GM19351 (cell line): ENCODE results near the gene TUBG1.
"Not testable (repeated sequence)": the region's sequence is repeated elsewhere in the genome, so short reads cannot be mapped to it uniquely, and the experiment has no call there.

Experiments
- ATAC-seq: cut with Tn5 transposase; IDR thresholded peaks from one replicate; pipeline ENCODE4 v1.9.1; 2021; ENCODE audit warnings: mild to moderate bottlenecking, moderate library complexity; ENCODE audit not compliant: unreplicated experiment

The TUBG1 gene

GRCh38 chr17:42578282-42578869 lies 31.1 kb upstream of the TUBG1 start:
- ATAC-seq: peak; percentile 45

GRCh38 chr17:42579794-42580551 lies 29.5 kb upstream of the TUBG1 start:
- no peak for ATAC-seq

GRCh38 chr17:42581744-42582270 lies 27.7 kb upstream of the TUBG1 start:
- no peak for ATAC-seq

GRCh38 chr17:42584880-42585279 lies 24.6 kb upstream of the TUBG1 start:
- no peak for ATAC-seq

GRCh38 chr17:42585353-42585752 lies 24.1 kb upstream of the TUBG1 start:
- no peak for ATAC-seq

GRCh38 chr17:42586514-42587230 lies 22.8 kb upstream of the TUBG1 start:
- no peak for ATAC-seq

- ATAC-seq: no peak
These were observed 18.6 kb upstream of the TUBG1 start for GRCh38 chr17:42590886-42591285.

GRCh38 chr17:42591411-42591810 lies 18.1 kb upstream of the TUBG1 start:
- no peak for ATAC-seq

GRCh38 chr17:42596386-42596785 lies 13.1 kb upstream of the TUBG1 start:
- no peak for ATAC-seq

- ATAC-seq: no peak
These were observed 10.6 kb upstream of the TUBG1 start for GRCh38 chr17:42598905-42599304.

GRCh38 chr17:42603318-42603717 lies 6.2 kb upstream of the TUBG1 start:
- ATAC-seq: no peak

GRCh38 chr17:42607769-42608168 lies 1.7 kb upstream of the TUBG1 start:
- ATAC-seq: no peak

GRCh38 chr17:42608305-42609181 lies 940 bp upstream of the TUBG1 start:
- ATAC-seq: peak; percentile 21

GRCh38 chr17:42609814-42610801 lies 625 bp downstream of the TUBG1 start:
- not testable (repeated sequence) for ATAC-seq

- ATAC-seq: no peak
These were observed 2.5 kb downstream of the TUBG1 start for GRCh38 chr17:42612013-42612412.

GRCh38 chr17:42613699-42614295 lies 4.3 kb downstream of the TUBG1 start:
- no peak for ATAC-seq

- no peak for ATAC-seq
These were observed 8.5 kb downstream of the TUBG1 start for GRCh38 chr17:42617956-42618431.

GRCh38 chr17:42618442-42619150 lies 9.1 kb downstream of the TUBG1 start:
- peak; percentile 72 for ATAC-seq
